ENCODE measurements around the gene ADAT1.
"Not testable (repeated sequence)": the region's sequence is repeated elsewhere in the genome, so short reads cannot be mapped to it uniquely, and the experiment has no call there.

Gene ADAT1

DNA sequence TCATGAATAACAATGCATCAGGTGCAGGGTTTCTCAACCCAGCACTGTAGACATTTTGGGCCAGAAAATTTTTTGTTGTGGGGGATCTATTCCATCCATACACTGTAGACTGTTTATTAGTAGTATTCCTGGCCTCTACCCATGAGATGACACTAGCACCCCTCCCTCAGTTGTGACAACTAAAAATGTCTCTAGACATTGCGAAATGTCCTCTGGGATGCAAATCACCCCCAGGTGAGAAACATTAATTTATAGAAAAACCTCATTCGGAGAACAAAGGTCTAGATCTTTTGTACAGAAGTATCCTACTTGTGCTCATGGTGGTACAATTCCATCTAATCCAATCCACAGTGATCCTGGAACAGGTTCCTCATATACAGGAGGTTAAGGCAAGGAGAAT is 4.3 kb downstream of the ADAT1 start:
- no peak for DNase-seq

DNA sequence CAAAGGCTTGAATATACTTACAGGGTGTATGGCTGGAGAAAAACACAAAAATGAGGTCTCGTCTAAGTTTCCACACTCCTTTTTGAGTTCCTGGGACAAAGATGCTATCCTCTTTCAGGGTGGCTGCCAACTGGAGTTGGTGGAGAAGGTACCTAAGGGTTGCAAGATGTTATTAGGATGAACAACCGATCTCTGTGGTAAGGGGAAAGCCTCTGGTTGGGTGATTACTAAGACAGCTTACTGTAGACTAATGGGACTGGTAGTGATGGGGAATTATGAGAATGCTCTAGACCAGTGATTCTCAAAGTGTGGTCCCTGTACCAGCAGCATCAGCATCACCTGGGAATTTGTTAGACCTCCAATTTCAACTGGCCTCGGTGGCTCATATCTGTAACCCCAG is 6.0 kb downstream of the ADAT1 start:
- DNase-seq = no peak

GRCh38 chr16:75616521-75617010 is 6.5 kb downstream of the ADAT1 start:
- no peak for DNase-seq

- DNase-seq = no peak
These were observed 7.5 kb downstream of the ADAT1 start for GRCh38 chr16:75615619-75616018.

DNA sequence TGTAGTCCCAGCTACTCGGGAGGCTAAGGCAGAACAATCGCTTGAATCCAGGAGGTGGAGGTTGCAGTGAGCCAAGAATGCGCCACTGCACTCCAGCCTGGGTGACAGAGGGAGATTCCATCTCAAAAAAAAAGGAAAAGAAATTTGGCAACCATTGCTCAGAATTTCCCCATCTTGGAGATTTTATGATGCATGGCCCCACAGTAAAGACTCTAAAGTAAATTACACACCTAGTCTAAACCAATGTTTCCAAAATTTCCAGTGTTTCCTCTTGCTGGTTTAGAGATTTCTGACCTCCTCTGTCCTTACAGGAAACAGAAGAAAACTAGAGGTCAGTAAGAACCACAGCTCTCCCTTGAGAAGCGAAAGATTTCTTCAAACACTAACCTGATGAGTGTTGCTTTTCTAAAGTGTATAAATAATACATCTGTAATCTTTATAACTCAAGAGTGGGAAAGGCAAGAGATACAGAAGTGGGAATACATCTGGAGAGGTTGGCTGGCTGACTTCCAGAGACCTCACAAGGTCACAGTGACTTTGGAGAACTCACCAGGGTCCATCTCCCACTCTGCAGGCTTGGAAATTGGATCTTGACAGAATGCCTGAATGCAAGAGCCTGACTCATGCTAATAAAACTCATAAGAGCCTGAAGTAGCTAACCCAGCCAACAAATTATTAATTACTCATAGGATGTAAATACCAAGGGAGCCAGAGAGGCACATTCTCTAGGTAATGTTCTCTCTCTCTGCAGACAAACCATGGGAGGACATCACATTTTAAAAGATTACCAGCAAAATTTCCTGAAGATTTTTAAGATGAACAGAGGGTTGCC is 8.8 kb downstream of the ADAT1 start:
- DNase-seq = no peak

DNA sequence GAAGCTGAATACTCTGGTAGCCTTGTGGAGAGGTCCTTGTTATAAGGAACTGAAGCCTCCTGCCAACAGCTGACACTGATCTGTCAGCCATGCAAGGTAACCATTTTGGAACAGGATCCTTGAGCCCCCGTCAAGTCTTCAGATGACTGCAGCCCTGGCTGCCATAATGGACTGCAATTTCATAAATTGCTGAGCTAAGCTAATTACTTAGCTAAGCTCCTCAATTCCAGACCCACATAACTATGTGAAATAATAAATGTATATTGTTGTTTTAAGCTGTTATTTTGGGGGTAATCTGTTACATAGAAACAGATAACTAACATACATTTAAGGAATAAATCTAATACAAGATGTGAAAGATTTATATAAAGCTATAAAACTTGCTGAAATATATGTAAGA is 16.6 kb downstream of the ADAT1 start:
- DNase-seq = no peak

GRCh38 chr16:75603241-75603640 is 19.8 kb downstream of the ADAT1 start:
- DNase-seq = no peak

DNA sequence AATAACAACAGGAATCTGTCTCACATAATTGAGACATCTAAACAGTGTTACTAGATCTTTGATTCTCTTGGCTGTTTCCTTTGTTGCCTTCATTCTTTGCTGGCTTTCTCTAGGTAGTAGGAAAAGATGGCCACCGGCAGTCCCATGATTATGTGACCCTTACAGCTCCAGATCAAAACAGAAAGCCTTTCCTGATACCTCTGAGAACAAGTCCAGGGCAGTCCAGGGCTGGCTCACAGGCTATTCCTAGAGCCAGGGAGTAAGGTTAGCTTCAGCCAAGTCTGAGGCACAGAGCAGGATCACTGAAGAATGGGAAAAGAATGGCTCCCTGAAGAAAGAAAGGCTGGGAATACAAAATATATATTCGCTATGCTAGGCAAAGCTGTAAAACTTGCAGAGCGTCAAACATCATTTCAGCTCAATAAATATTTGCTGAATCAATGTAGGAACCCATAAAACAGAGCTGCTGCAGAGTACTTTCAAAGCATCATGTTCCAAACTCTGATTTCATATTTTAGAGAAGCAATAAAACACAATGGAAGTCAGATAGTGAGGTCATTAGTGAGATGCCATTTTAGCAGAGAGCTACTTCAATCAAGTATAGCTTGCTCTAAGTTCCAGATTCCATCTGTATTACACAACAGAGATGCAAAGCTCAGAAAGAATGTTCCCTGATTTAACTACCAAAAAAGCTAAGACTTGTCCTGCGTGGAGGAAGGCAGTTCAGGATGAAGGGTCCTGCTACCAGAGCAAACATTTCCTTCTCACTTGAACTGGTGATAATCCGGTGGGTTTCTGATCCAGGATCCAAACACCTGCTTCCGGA is 23.4 kb downstream of the ADAT1 start:
- DNase-seq = no peak

DNA sequence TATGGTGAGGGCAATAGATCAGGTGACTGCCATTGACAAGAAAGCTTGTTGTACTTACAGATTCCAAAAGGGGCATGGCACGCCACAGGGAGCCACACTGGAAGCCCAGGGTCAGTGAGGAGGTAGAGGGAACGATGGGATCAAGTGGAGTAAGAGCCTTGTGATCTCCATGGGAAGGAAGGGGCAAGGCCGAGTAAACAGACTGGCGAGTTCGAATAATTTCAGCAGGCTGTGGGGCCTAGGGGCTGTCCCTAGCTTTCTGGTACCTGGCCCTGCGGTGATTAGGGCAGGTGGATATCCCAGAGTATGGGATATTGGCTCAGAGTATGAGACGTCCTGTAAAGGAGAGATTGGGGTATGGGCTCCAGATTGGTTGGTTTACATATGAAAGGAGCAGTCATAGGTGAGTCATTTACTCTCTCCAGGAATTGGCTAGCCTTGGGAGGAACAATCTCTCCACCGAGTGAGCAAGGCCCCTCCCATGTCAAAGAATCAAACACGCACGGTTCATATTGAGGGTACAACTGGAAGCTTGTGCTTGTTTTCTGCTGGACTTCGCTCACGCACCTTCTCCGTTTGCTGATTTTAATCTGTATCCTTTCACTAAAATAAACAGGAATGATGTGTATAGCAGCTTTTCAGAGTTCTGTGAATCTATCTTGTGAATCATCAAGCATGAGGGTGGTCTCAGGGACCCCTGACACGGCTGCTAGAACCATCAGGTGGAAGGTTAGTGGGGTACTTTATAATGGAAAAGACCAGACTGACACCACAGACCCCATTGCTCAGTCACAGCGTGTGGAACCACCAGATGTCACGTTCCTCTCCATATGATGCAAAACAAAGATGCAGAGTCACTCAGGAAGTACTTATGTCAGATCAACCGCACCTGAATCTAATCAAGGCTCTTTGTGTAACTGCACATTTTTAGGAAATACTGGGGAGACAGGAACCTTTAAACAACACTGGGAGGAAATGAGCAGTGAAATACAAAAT is 29.0 kb downstream of the ADAT1 start:
- peak; percentile 37 for DNase-seq

DNA sequence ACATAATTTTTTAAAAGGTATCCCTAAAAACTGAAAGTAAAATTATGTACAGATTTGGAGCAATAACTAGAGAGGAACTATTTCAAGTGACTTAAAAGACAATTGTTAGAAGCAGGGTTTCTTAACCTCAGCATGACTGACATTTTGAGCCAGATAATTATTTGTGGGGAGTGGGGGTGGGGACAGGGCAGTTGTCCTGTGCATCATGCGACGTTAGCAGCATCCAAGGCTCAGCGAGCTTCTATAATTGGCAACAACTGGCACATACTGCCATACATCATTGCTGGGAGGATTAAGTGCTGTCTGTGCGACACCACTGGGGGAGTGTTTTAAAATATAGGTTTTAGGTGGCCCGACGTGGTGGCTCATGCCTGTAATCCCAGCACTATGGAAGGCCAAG is 29.8 kb downstream of the ADAT1 start:
- no peak for DNase-seq

- not testable (repeated sequence) for DNase-seq
These were observed 31.2 kb downstream of the ADAT1 start for GRCh38 chr16:75591927-75592326.

DNA sequence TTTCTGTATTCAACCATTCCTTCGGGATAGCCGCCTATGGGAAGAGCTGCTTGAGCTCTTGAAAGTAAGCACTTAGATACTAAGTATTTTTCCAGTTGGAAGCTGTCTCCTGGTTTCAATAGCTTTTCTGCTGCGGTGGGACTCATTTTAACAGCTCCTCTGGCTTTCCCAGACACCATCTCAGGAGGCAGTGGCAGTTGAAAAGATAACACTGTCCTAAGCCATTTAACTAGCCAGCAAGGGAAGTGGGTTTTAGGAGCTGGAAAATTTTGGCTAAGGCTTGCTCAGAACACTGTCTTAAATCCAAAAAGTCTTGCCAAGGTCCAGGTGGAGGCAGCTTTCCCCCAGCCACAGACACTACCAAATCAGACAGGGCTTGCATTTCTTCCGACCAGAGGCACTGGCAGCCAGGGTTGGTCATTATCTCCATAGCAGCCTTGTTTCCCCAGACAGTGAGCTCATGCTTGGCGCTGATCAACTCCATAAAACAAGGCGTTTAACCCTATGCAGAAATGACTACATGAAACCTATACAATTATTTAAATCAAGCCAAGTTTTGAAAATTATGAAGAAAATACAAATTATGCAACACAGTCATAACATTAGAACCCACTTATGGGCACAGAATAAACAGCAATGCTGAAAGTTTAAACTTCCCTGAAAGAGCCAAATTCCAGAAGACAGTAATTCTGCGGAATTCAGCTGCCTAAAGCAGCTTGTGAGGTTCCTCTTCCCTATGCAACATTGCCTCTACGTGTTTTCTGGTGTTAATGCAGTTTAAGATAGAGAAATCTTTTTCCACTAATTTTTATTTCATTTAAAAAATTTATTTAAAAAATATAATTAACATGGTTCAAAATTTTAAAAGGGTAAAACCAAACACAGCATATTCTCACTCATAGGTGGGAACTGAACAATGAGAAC is 31.9 kb downstream of the ADAT1 start:
- peak; percentile 47 for DNase-seq

DNA sequence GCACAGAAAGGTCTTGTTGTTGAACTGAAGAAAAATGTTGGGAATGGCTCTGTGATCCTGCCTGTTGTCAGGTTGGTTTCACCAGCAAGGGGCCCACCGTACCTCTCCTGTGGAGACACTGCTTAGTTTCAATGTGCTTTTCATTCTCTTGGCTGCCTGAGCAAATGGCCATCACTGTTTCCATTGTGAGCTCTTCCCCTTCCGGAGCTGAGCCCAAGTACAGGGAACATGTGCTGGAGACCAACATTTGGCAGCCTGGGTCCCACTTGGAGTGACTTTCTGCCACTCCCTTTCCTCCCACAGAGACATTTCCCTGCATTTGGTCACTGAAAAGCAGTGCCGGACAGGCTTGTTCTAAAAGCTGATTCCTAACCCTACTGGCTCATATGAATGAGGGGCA is 33.8 kb downstream of the ADAT1 start:
- no peak for DNase-seq

GRCh38 chr16:75588716-75589115 is 34.4 kb downstream of the ADAT1 start:
- no peak for DNase-seq

DNA sequence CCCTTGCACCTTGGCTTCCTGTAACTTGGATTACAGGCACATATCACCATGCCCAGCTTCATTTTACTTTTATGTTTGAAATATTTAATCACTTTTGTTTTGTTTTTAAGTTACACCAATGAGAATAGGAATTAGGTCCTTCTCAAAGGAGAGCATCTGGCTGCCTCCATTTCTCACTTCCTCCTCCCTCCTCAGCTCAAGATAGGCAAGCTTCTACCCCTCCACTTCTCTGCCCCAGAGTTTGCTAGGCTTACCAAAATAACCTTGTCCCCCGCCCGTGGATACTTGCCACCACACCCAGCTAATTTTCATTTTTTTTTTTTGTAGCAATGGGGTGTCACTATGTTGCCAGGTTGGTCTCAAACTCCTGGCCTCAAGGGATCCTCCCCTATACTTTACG is 39.0 kb downstream of the ADAT1 start:
- DNase-seq = no peak

DNA sequence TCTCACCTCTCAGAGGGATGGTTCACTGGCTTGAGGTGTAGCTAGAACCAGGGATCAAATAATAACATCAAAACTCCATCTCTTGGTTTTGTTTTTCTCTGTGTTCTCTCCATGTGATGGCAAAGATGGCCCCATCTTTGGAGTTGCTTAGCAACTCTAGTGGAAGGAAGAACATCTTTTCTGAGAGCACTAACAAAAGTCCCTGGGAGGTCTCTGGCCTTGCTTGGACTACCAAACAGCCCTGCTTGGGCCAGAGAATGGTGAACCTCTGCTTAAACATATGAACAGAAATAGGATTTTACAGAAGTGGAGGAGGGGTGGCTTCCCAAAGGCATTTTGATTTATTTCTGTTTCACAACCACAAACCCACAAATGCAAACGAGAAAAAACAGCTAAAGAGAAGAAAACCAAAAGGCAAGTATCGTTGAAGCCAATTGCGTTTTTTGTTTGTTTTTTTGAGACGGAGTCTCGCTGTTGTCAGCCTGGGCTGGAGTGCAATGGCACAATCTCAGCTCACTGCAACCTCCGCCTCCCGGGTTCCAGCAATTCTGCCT is 43.7 kb downstream of the ADAT1 start:
- no peak for DNase-seq

DNA sequence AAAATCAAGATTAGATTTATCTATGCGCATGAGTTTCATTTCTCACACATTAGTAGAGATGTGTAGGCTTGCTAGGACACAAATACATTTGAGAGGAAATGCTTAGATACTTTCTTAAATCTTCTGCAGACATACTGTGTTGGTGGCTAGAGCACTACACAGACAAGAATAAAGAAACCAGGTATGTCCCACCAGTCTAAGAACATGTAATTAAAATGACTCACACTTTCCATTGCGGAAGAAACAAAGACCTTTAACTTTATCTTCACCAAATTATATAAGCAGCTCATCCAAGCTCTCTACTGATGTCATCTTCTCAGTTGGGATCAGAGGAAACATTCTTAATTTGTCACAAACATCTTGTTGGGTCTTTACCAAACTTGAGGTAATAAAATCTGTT is 44.4 kb downstream of the ADAT1 start:
- no peak for DNase-seq

GRCh38 chr16:75578212-75578611 is 44.9 kb downstream of the ADAT1 start:
- DNase-seq = peak; percentile 60

DNA sequence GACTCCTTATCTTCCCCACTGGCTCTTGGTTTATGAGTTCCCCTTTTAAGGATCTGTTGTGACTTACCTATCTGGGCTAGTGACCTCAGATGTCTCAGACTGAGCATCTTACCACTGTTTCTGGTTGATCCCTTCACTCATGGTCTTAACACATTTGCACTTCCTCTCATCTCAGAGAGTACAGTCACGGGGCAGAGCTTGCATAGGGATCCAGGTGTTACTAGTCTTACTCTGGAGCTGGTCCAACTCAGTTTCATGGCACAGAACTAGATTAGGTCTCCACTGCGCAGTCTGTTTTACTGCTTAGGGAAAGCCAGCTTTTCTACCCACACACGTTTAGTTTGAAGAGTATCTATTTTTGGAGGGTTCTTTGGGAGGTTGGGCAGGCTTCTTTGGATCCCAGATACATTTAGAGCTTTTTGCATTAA is 46.7 kb downstream of the ADAT1 start:
- DNase-seq = no peak

- no peak for DNase-seq
These were observed 47.1 kb downstream of the ADAT1 start for GRCh38 chr16:75575958-75576357.

DNA sequence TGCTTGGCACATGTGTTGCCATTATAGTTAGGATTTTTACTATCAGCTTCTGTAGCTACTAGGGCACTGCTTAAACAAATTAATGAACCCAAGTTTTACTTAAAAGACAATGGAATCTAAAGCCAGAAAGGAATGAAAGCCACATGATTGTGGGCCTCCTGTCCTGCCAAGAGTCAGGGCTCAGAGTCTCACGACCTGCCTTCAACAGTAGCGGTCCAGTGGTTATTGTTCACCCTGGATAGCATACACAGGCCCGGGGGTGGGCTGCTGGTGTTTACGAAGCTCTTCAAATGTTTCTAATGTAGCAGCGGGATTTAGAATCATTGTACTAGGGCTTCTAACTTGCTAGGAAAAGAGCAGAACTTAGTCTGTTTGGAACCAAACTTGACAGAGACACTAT is 49.1 kb downstream of the ADAT1 start:
- DNase-seq = no peak

All from hematopoietic multipotent progenitor cell treated with erythropoietin and hydrocortisone succinate and interleukin-3 and kit ligand, for 8 days (in vitro differentiated cells).